ENCODE measurements around the gene DCANP1.

DNA sequence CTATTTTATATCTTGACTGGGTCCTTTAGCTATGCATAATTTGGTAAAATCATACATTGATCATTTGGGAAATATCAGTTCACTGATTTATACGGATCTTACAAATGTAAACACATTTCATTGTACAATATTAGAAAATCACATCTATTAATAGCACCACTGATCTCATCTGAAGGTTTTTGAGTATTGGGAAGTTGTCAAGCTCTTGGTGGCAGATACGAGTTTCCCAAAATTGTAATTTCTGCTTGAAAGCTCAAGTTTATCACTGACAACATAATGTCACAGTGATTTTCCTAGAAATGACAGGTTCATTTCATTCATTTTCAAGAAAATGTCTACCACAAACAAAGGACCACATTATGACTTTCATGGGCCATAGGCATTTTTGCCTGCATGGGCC, 45.1 kb downstream of the DCANP1 start:
- TF ChIP-seq, protein P1, sequence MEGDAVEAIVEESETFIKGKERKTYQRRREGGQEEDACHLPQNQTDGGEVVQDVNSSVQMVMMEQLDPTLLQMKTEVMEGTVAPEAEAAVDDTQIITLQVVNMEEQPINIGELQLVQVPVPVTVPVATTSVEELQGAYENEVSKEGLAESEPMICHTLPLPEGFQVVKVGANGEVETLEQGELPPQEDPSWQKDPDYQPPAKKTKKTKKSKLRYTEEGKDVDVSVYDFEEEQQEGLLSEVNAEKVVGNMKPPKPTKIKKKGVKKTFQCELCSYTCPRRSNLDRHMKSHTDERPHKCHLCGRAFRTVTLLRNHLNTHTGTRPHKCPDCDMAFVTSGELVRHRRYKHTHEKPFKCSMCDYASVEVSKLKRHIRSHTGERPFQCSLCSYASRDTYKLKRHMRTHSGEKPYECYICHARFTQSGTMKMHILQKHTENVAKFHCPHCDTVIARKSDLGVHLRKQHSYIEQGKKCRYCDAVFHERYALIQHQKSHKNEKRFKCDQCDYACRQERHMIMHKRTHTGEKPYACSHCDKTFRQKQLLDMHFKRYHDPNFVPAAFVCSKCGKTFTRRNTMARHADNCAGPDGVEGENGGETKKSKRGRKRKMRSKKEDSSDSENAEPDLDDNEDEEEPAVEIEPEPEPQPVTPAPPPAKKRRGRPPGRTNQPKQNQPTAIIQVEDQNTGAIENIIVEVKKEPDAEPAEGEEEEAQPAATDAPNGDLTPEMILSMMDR (optimal IDR thresholded peaks at IDR 0.05 in 1 of 3, IDR thresholded peaks at IDR 0.05 in 1 of 3, conservative IDR thresholded peaks at IDR 0.05 in 1 of 3; ENCODE audit: extremely low read depth in 1 of 3, insufficient read depth in 2 of 3, low read length in 3 of 3): no peak
- TF ChIP-seq EZH2 (IDR thresholded peaks at IDR 0.05; ENCODE audit: low read length): no peak

Data from keratinocyte (primary cell).